Trophoblast cell (in vitro differentiated cells and primary cell): Measurements from ENCODE around the gene HIVEP3.
A peak's percentile ranks its signal among the peaks of the same experiment; 100 is the strongest.

Source experiments
- DNase-seq, 2 donors: peaks; one replicate each; pipeline ENCODE4 v3.0.0-alpha.2; 2016
- H2AFZ ChIP-seq: 2 replicates; pipeline ENCODE4 v1.6.1; 2013; ENCODE audit warnings: low read length, moderate library complexity, mild to moderate bottlenecking; ENCODE audit not compliant: insufficient read depth, poor library complexity
- H2AK5ac ChIP-seq: 2 replicates; pipeline ENCODE4 v1.6.1; 2013; ENCODE audit warnings: mild to moderate bottlenecking, low read length
- H2BK120ac ChIP-seq: 2 replicates; pipeline ENCODE4 v1.6.1; 2013; ENCODE audit warnings: low read length, mild to moderate bottlenecking, moderate library complexity; ENCODE audit not compliant: insufficient read depth, poor library complexity
- H2BK12ac ChIP-seq: 2 replicates; pipeline ENCODE4 v1.6.1; 2013; ENCODE audit warnings: mild to moderate bottlenecking, low read length, moderate library complexity
- H2BK5ac ChIP-seq: 2 replicates; pipeline ENCODE4 v1.6.1; 2013; ENCODE audit warnings: low read length, low read depth, moderate library complexity, mild to moderate bottlenecking; ENCODE audit not compliant: poor library complexity
- H3K14ac ChIP-seq: 2 replicates; pipeline ENCODE4 v1.6.1; 2013; ENCODE audit warnings: mild to moderate bottlenecking, low read length
- H3K18ac ChIP-seq: 2 replicates; pipeline ENCODE4 v1.6.1; 2013; ENCODE audit warnings: mild to moderate bottlenecking, low read length
- H3K23ac ChIP-seq: 2 replicates; pipeline ENCODE4 v1.6.1; 2013; ENCODE audit warnings: low read length
- H3K27ac ChIP-seq: 2 replicates; pipeline ENCODE4 v1.5.1; 2013; ENCODE audit warnings: low read depth, mild to moderate bottlenecking, inconsistent platforms, low read length, moderate library complexity
- H3K27me3 ChIP-seq: 2 replicates; pipeline ENCODE4 v1.6.1; 2013; ENCODE audit warnings: inconsistent platforms, mild to moderate bottlenecking, low read length, moderate library complexity; ENCODE audit not compliant: insufficient read depth
- H3K36me3 ChIP-seq, 2 experiments: 1 replicate in 1 of 2; 2 replicates in 1 of 2; pipeline ENCODE4 v1.6.1; 2013; ENCODE audit warnings: low read length in 2 of 2, mild to moderate bottlenecking in 2 of 2, moderate library complexity in 1 of 2; ENCODE audit not compliant: insufficient read depth in 2 of 2, control insufficient read depth in 1 of 2
- H3K4ac ChIP-seq: 2 replicates; pipeline ENCODE4 v1.6.1; 2013; ENCODE audit warnings: low read depth, mild to moderate bottlenecking, low read length, moderate library complexity
- H3K4me1 ChIP-seq, 2 experiments: 1 replicate in 1 of 2; 2 replicates in 1 of 2; pipeline ENCODE4 v1.6.1; 2013; ENCODE audit warnings: low read length in 2 of 2, mild to moderate bottlenecking in 2 of 2, moderate library complexity in 1 of 2; ENCODE audit not compliant: insufficient read depth in 2 of 2, control insufficient read depth in 1 of 2
- H3K4me2 ChIP-seq: 2 replicates; pipeline ENCODE4 v1.6.1; 2013; ENCODE audit warnings: inconsistent platforms, mild to moderate bottlenecking, low read length, moderate library complexity
- H3K4me3 ChIP-seq: 2 replicates; pipeline ENCODE4 v1.5.1; 2013; ENCODE audit warnings: mild to moderate bottlenecking, low read depth, low read length, inconsistent platforms
- H3K79me1 ChIP-seq: one replicate; pipeline ENCODE4 v1.6.1; 2013; ENCODE audit warnings: low read length
- H3K79me2 ChIP-seq: 2 replicates; pipeline ENCODE4 v1.6.1; 2013; ENCODE audit warnings: low read length, mild to moderate bottlenecking; ENCODE audit not compliant: control insufficient read depth, insufficient read depth, poor library complexity
- H3K9ac ChIP-seq: 2 replicates; pipeline ENCODE4 v1.6.1; 2013; ENCODE audit warnings: mild to moderate bottlenecking, low read length
- H3K9me3 ChIP-seq: 2 replicates; pipeline ENCODE4 v1.6.1; 2013; ENCODE audit warnings: low read depth, mild to moderate bottlenecking, control low read depth, inconsistent platforms, low read length; ENCODE audit not compliant: insufficient read depth
- H4K12ac ChIP-seq: 2 replicates; pipeline ENCODE4 v1.6.1; 2013; ENCODE audit warnings: low read depth, mild to moderate bottlenecking, low read length, moderate library complexity
- H4K8ac ChIP-seq: 2 replicates; pipeline ENCODE4 v1.6.1; 2013; ENCODE audit warnings: low read depth, mild to moderate bottlenecking, low read length, moderate library complexity
- H4K91ac ChIP-seq: one replicate; pipeline ENCODE4 v1.6.1; 2013; ENCODE audit warnings: low read depth, mild to moderate bottlenecking, low read length, moderate library complexity
- WGBS: extraction: QIAGEN DNeasy Blood & Tissue Kit; methylation state at CpG from one replicate; pipeline ENCODE4 v1.1.7; 2013; ENCODE audit warnings: missing lambda C conversion rate; ENCODE audit not compliant: insufficient read length, insufficient coverage; ENCODE audit errors: extremely low coverage; 5-methylcytosine and 5-hydroxymethylcytosine counted together

HIVEP3 gene

DNA sequence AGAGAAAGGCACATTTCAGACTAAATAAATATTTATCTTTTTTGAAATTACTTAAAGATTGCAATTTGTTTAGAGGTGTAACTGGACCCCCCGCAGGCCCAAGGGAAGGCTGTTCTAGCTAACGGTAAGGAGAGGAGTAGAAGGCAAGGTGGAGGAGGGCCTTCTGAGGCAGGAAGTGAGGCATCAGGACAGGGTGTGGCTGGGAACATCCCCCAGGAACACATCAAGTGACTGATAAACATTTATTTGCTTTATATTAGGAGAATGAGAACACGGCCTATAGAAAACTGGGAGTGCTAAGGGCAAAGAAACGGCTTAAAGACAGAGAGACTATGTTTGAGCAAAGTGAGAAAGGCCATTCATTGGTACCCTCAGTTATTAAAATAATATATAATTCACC, 23.2 kb downstream of the HIVEP3 start:
- Histone ChIP-seq H3K4me2 (no peak overlapping the region), H3K36me3 (no peaks in the 10 kb centered on the region), H3K27me3 (no peaks in the 10 kb centered on the region), H3K79me2 (peaks cover 2% of the 10 kb centered on the region), H3K9me3 (no peaks in the 10 kb centered on the region), H3K27ac (no peak overlapping the region), H3K4me1 (peaks cover 18 to 22% of the 10 kb centered on the region in 2 experiments), H3K18ac (no peak overlapping the region), H3K14ac (no peak overlapping the region), H2BK12ac (no peak overlapping the region), H2AFZ (no peak overlapping the region), H3K23ac (no peak overlapping the region), H2AK5ac (no peak overlapping the region), H4K91ac (no peak overlapping the region), H2BK120ac (no peak overlapping the region), H3K4ac (no peak overlapping the region), H4K12ac (no peak overlapping the region), H2BK5ac (no peak overlapping the region), H3K79me1 (peaks cover 17% of the 10 kb centered on the region), H4K8ac (no peak overlapping the region), H3K9ac (no peak overlapping the region), H3K4me3 (no peak overlapping the region)
- DNase-seq = no peak
- no CpG with 5 or more reads among the region's 4 CpGs for WGBS

DNA sequence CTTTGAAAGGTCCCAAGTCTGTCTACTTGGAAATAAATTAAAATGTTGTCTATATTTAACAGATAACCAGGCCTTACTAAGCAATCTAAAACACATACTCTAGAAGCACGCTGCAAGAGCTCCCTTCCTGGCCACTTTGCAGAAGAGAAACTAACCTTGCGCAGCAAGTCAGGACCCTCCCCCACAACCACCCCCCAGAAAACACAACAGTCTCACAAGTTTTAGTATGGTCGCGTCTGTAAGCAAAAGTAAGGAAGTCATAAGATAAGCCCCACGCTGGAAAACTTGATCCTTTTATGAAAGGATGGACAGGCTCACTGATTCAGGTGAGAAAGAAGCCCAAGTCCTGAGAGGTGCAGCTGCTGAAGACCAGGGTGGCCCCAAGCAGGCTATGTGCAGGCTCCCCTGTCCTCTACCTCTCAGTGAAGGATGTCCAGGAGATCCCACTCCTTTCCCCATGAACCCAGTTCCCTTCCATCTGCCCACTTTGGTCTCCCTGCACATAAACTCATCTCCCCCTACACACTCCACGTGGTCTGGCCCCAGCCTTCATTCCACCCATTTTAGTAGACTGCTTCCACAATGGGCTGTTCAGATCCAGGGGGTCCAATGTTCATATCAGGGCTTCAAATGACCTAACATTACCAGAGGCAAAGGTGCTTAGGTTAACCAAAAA, 23.8 kb downstream of the HIVEP3 start:
- H2BK5ac ChIP-seq = no peak overlapping the region
- H3K18ac ChIP-seq = peak overlapping the region; percentile 50
- no peak overlapping the region for H4K12ac ChIP-seq
- H3K79me2 ChIP-seq = peaks cover 2% of the 10 kb centered on the region
- no peak overlapping the region for H3K4ac ChIP-seq
- H3K27me3 ChIP-seq = no peaks in the 10 kb centered on the region
- no peak overlapping the region for H3K4me2 ChIP-seq
- no peak overlapping the region for H2AFZ ChIP-seq
- no peak overlapping the region for H4K8ac ChIP-seq
- no peak overlapping the region for H3K9ac ChIP-seq
- peaks cover 21 to 22% of the 10 kb centered on the region in 2 experiments for H3K4me1 ChIP-seq
- H2AK5ac ChIP-seq = no peak overlapping the region
- H3K79me1 ChIP-seq = peaks cover 15% of the 10 kb centered on the region
- DNase-seq = no peak
- WGBS = no CpG with 5 or more reads among the region's 6 CpGs
- no peak overlapping the region for H3K14ac ChIP-seq
- H3K36me3 ChIP-seq = no peaks in the 10 kb centered on the region
- H3K23ac ChIP-seq = no peak overlapping the region
- H3K4me3 ChIP-seq = no peak overlapping the region
- H4K91ac ChIP-seq = peak overlapping the region; percentile 13
- H3K9me3 ChIP-seq = no peaks in the 10 kb centered on the region
- peak overlapping the region; percentile 83 for H2BK12ac ChIP-seq
- no peak overlapping the region for H2BK120ac ChIP-seq
- H3K27ac ChIP-seq = no peak overlapping the region

DNA sequence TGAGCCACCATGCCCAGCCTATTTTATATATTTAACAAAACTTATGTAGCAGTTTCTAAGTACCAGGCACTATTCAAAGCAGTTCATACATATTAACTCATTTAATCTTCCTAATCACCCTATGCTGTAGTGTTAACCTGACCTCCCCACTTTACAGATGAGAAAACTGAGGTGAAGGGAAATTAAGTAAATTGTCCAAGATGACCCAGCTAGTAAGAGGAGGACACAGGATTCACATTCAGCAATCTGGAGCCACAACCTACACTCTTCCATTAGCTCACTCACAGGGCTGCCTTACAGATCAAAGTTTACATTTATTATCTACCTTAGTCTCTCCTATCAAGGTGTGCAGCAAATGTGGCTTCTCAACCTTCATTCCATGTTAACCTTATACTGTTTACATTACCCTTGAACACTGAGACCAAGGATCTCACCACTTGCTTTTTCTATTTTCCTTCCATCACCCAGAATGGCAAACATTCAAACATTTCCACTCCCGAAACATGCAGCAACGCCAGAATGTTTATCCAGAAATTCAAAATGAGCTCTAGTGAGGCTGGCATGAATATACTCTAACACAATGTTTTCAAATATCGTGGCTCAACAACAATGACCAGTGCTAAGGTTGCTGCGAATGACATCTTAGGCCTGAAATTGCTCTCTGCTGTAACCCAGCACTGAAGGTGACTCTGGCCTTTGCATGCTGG, 24.5 kb downstream of the HIVEP3 start:
- no CpG with 5 or more reads among the region's 4 CpGs for WGBS
- Histone ChIP-seq H3K36me3 (no peaks in the 10 kb centered on the region), H2BK5ac (no peak overlapping the region), H3K9ac (no peak overlapping the region), H3K4me2 (no peak overlapping the region), H4K91ac (no peak overlapping the region), H3K79me2 (peaks cover 2% of the 10 kb centered on the region), H2AFZ (no peak overlapping the region), H3K4ac (no peak overlapping the region), H3K79me1 (peaks cover 16% of the 10 kb centered on the region), H3K27ac (no peak overlapping the region), H2BK120ac (no peak overlapping the region), H2BK12ac (no peak overlapping the region), H3K9me3 (no peaks in the 10 kb centered on the region), H3K27me3 (no peaks in the 10 kb centered on the region), H3K4me3 (no peak overlapping the region), H3K23ac (no peak overlapping the region), H3K18ac (no peak overlapping the region), H4K12ac (no peak overlapping the region), H4K8ac (no peak overlapping the region), H2AK5ac (no peak overlapping the region), H3K14ac (no peak overlapping the region), H3K4me1 (peaks cover 23% of the 10 kb centered on the region in 2 experiments)
- DNase-seq = no peak

DNA sequence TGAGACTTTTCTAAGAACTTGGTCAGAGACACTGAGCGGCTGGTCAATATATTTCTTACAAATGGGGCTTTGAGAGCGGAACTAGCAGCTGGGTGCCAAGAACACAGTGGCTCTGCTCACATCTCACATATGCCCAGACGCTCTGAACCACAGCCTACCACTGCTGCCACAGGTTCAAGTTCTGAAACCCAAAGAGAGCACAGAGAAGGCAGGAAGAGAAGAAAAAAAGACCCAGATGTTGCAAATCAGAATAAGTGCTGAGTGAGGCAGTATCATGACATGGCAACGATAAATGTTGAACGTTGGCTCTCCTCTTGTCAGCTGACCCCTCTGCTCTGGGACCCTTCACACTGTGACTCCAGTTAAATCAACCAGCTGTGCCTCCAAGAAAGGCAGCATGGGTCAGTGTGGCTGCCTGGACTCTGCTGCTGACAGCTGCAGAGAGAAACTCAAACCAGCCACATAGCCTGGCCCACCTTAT, 26.4 kb downstream of the HIVEP3 start:
- no peak overlapping the region for H3K4me3 ChIP-seq
- no peak overlapping the region for H2BK5ac ChIP-seq
- peak overlapping the region; percentile 1 for H3K14ac ChIP-seq
- H2BK12ac ChIP-seq = peak overlapping the region; percentile 68
- no peak overlapping the region for H4K8ac ChIP-seq
- peaks cover 3% of the 10 kb centered on the region for H3K9me3 ChIP-seq
- H3K4me2 ChIP-seq = no peak overlapping the region
- H3K18ac ChIP-seq = no peak overlapping the region
- no peak overlapping the region for H2AK5ac ChIP-seq
- H3K4ac ChIP-seq = no peak overlapping the region
- no peak overlapping the region for H4K12ac ChIP-seq
- no CpG with 5 or more reads among the region's 5 CpGs for WGBS
- no peak for DNase-seq
- peak overlapping the region; percentile 8 for H4K91ac ChIP-seq
- no peak overlapping the region for H3K9ac ChIP-seq
- H3K79me1 ChIP-seq = peaks cover 12% of the 10 kb centered on the region
- no peak overlapping the region for H2AFZ ChIP-seq
- H3K23ac ChIP-seq = no peak overlapping the region
- H3K27me3 ChIP-seq = no peaks in the 10 kb centered on the region
- H3K36me3 ChIP-seq = no peaks in the 10 kb centered on the region
- H3K79me2 ChIP-seq = peaks cover 2% of the 10 kb centered on the region
- H2BK120ac ChIP-seq = no peak overlapping the region
- no peak overlapping the region for H3K27ac ChIP-seq
- peaks cover 18 to 21% of the 10 kb centered on the region in 2 experiments for H3K4me1 ChIP-seq
